SK-N-MC (cell line): ENCODE measurements around the gene PAXX.

Experiments
- EZH2 ChIP-seq: fragments of 200-600 bp; sonication (generic); IDR thresholded peaks from one replicate; pipeline ENCODE4 v1.6.1; 2017; ENCODE audit warnings: antibody characterized with exemption
- FOXP2 ChIP-seq: optimal IDR thresholded peaks from 2 replicates; pipeline ENCODE3; 2011; ENCODE audit warnings: mild to moderate bottlenecking, moderate library complexity; ENCODE audit not compliant: insufficient read depth; ENCODE audit errors: extremely low read length, control extremely low read depth
- POLR2AphosphoS5 ChIP-seq: IDR thresholded peaks from 2 replicates; pipeline ENCODE4 v1.6.1; 2012; ENCODE audit warnings: mild to moderate bottlenecking, low read depth, low read length, borderline replicate concordance

DNA sequence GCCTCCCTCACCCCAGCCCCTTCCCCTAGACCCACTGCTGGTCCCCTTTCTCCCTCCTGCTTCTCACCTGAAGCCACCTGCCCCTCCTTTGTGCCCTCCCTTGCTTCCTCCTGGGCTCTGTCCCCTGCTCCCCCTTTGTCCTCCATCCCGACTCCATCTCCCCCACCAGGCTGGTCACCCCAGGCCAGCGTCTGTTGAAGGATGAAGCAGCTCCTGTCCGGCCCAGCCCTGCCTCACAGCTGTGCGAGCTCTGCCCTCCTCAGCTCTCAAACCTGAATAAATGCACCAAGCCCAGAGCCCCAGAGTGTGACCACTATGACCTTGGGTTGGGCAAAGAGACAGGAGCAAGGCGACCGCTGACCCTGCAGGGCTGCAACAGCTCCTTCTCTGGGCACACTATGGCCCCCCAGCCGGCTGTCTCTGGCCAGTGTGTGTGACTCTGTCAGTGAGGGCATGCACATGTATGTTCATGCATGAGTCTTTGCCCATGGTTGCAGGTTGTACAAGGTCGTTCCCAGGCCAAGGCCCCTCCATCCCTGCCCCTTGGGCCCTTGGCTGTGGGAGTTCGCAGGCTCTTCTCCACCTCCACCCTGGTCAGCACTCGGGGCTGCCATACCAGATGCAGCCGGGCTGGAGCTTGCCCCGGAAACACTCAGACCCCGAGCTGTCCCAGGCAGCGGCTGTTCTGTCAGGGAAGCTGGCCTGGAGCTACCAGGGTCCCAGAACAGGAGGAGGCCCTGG lies 36.9 kb upstream of the PAXX start:
- TF ChIP-seq POLR2AphosphoS5 = no peak
- TF ChIP-seq EZH2 = no peak
- no peak for TF ChIP-seq FOXP2
